SJSA1 (cell line): ENCODE results near the gene ADAMTS18. TPM values are rescaled to one million over a fixed set of nuclear protein-coding genes. Genes with fewer than 3 reads are reported as not detected.
"Not testable (repeated sequence)": the region's sequence is repeated elsewhere in the genome, so short reads cannot be mapped to it uniquely, and the experiment has no call there.

ENCODE experiments used
- DNase-seq, 2 experiments: peaks; one replicate each; pipeline ENCODE4 v3.0.0-alpha.2; 2015 to 2020; ENCODE audit warnings: low spot score in 2 of 2, low read depth in 1 of 2
- H3K27ac ChIP-seq: fragments of 250-450 bp; sonication (Bioruptor Pico); 2 replicates; pipeline ENCODE4 v1.5.1; 2020; ENCODE audit warnings: mild to moderate bottlenecking, moderate library complexity
- H3K27me3 ChIP-seq: fragments of 250-450 bp; sonication (Bioruptor Pico); replicated peaks from 2 replicates; pipeline ENCODE4 v1.5.1; 2020; ENCODE audit warnings: mild to moderate bottlenecking, moderate library complexity
- H3K36me3 ChIP-seq: fragments of 250-450 bp; sonication (Bioruptor Pico); 2 replicates; pipeline ENCODE4 v1.5.1; 2020; ENCODE audit warnings: mild to moderate bottlenecking
- H3K4me1 ChIP-seq: fragments of 250-450 bp; sonication (Bioruptor Pico); replicated peaks from 2 replicates; pipeline ENCODE4 v1.6.1; 2021; ENCODE audit warnings: mild to moderate bottlenecking
- H3K4me3 ChIP-seq: fragments of 250-450 bp; sonication (Bioruptor Pico); 2 replicates; pipeline ENCODE4 v1.5.1; 2020; ENCODE audit warnings: mild to moderate bottlenecking
- H3K9me3 ChIP-seq: fragments of 250-450 bp; sonication (Bioruptor Pico); replicated peaks from 2 replicates; pipeline ENCODE4 v1.5.1; 2020; ENCODE audit warnings: mild to moderate bottlenecking
- total RNA-seq: library from RNA; depleted of rRNA; stranded (reverse); fragments of >200 nt; shearing (Covaris generic); gene quantifications from 2 replicates; pipeline ENCODE4 v1.2.3, GENCODE V29; 2014; rRNA removed

The ADAMTS18 gene
- not detected in 2 replicates for total RNA-seq

- H3K36me3 ChIP-seq = no peaks in the 10 kb centered on the region
- H3K4me1 ChIP-seq = no peaks in the 10 kb centered on the region
- H3K9me3 ChIP-seq = no peaks in the 10 kb centered on the region
- no peak within 1 kb of the TSS for H3K4me3 ChIP-seq
- no peak for DNase-seq
- peaks cover 30% of the 10 kb centered on the region for H3K27me3 ChIP-seq
- H3K27ac ChIP-seq = no peak within 1 kb of the TSS
These were observed at the start of gene ADAMTS18 for GRCh38 chr16:77434530-77435271. ADAMTS18 (minus strand) TSS chr16:77435034; CDS start chr16:77434695, 339 bp downstream.

- no peak overlapping the region for H3K27ac ChIP-seq
- H3K4me1 ChIP-seq = no peaks in the 10 kb centered on the region
- no peaks in the 10 kb centered on the region for H3K27me3 ChIP-seq
- no peak for DNase-seq
- H3K9me3 ChIP-seq = no peaks in the 10 kb centered on the region
- H3K4me3 ChIP-seq = no peak overlapping the region
- H3K36me3 ChIP-seq = no peaks in the 10 kb centered on the region
These were observed 46.0 kb upstream of the ADAMTS18 start for GRCh38 chr16:77480681-77481315.

- Histone ChIP-seq H3K27me3 (no peaks in the 10 kb centered on the region), H3K36me3 (no peaks in the 10 kb centered on the region), H3K27ac (no peak overlapping the region), H3K4me3 (no peak overlapping the region), H3K4me1 (no peaks in the 10 kb centered on the region), H3K9me3 (no peaks in the 10 kb centered on the region)
- no peak for DNase-seq
These were observed 37.4 kb upstream of the ADAMTS18 start for GRCh38 chr16:77472262-77472661.

- DNase-seq = no peak
- no peaks in the 10 kb centered on the region for H3K36me3 ChIP-seq
- no peak overlapping the region for H3K27ac ChIP-seq
- no peaks in the 10 kb centered on the region for H3K4me1 ChIP-seq
- H3K4me3 ChIP-seq = no peak overlapping the region
- no peaks in the 10 kb centered on the region; the same call in 1 of the 2 replicates for H3K9me3 ChIP-seq
- no peaks in the 10 kb centered on the region for H3K27me3 ChIP-seq
These were observed 36.0 kb upstream of the ADAMTS18 start for GRCh38 chr16:77470851-77471250.

GRCh38 chr16:77469634-77470033 is 34.8 kb upstream of the ADAMTS18 start:
- H3K36me3 ChIP-seq = no peaks in the 10 kb centered on the region
- H3K27me3 ChIP-seq = no peaks in the 10 kb centered on the region
- no peak overlapping the region for H3K27ac ChIP-seq
- H3K4me1 ChIP-seq = no peaks in the 10 kb centered on the region
- no peaks in the 10 kb centered on the region; the same call in 1 of the 2 replicates for H3K9me3 ChIP-seq
- no peak overlapping the region for H3K4me3 ChIP-seq
- no peak for DNase-seq

GRCh38 chr16:77468831-77469230 is 34.0 kb upstream of the ADAMTS18 start:
- H3K4me3 ChIP-seq = no peak overlapping the region
- no peaks in the 10 kb centered on the region for H3K36me3 ChIP-seq
- no peaks in the 10 kb centered on the region for H3K4me1 ChIP-seq
- no peak for DNase-seq
- H3K9me3 ChIP-seq = no peaks in the 10 kb centered on the region; the same call in 1 of the 2 replicates
- H3K27ac ChIP-seq = no peak overlapping the region
- no peaks in the 10 kb centered on the region for H3K27me3 ChIP-seq

- Histone ChIP-seq H3K4me1 (no peaks in the 10 kb centered on the region), H3K27me3 (no peaks in the 10 kb centered on the region), H3K36me3 (no peaks in the 10 kb centered on the region), H3K4me3 (no peak overlapping the region), H3K27ac (no peak overlapping the region), H3K9me3 (no peaks in the 10 kb centered on the region; the same call in 1 of the 2 replicates)
- DNase-seq = no peak
These were observed 33.0 kb upstream of the ADAMTS18 start for GRCh38 chr16:77467821-77468335.

GRCh38 chr16:77463659-77464058 is 28.8 kb upstream of the ADAMTS18 start:
- not testable (repeated sequence) for H3K27ac ChIP-seq, H3K27me3 ChIP-seq, H3K4me1 ChIP-seq, H3K4me3 ChIP-seq, H3K36me3 ChIP-seq, H3K9me3 ChIP-seq, DNase-seq

GRCh38 chr16:77462894-77463293 is 28.1 kb upstream of the ADAMTS18 start:
- Histone ChIP-seq H3K9me3 (no peaks in the 10 kb centered on the region; the same call in 1 of the 2 replicates), H3K4me1 (no peaks in the 10 kb centered on the region), H3K4me3 (no peak overlapping the region), H3K27ac (no peak overlapping the region), H3K36me3 (no peaks in the 10 kb centered on the region), H3K27me3 (no peaks in the 10 kb centered on the region)
- DNase-seq = no peak

- Histone ChIP-seq H3K4me3 (no peak overlapping the region), H3K27ac (no peak overlapping the region), H3K4me1 (peaks cover 6% of the 10 kb centered on the region), H3K36me3 (no peaks in the 10 kb centered on the region), H3K9me3 (no peaks in the 10 kb centered on the region), H3K27me3 (no peaks in the 10 kb centered on the region)
- no peak for DNase-seq
These were observed 24.9 kb upstream of the ADAMTS18 start for GRCh38 chr16:77459534-77460254.

GRCh38 chr16:77457046-77457445 is 22.2 kb upstream of the ADAMTS18 start:
- Histone ChIP-seq H3K27ac (no peak overlapping the region), H3K27me3 (no peaks in the 10 kb centered on the region), H3K4me1 (peaks cover 6% of the 10 kb centered on the region), H3K9me3 (no peaks in the 10 kb centered on the region), H3K4me3 (no peak overlapping the region), H3K36me3 (no peaks in the 10 kb centered on the region)
- DNase-seq = peak; percentile 23 to 55

- H3K9me3 ChIP-seq = no peaks in the 10 kb centered on the region
- peaks cover 5% of the 10 kb centered on the region for H3K4me1 ChIP-seq
- H3K27me3 ChIP-seq = no peaks in the 10 kb centered on the region
- H3K27ac ChIP-seq = no peak overlapping the region
- no peaks in the 10 kb centered on the region for H3K36me3 ChIP-seq
- no peak for DNase-seq
- no peak overlapping the region for H3K4me3 ChIP-seq
These were observed 17.4 kb upstream of the ADAMTS18 start for GRCh38 chr16:77452243-77452642.

- H3K4me3 ChIP-seq = no peak overlapping the region
- DNase-seq = no peak
- H3K9me3 ChIP-seq = no peaks in the 10 kb centered on the region
- H3K4me1 ChIP-seq = no peaks in the 10 kb centered on the region
- H3K27me3 ChIP-seq = no peaks in the 10 kb centered on the region
- no peak overlapping the region for H3K27ac ChIP-seq
- H3K36me3 ChIP-seq = no peaks in the 10 kb centered on the region
These were observed 16.1 kb upstream of the ADAMTS18 start for GRCh38 chr16:77450790-77451487.
